ENCODE measurements around the gene SLC10A1. TPM values are rescaled to one million over a fixed set of nuclear protein-coding genes. Genes with fewer than 3 reads are reported as not detected.

Gene SLC10A1
- total and polyA plus RNA-seq, 2 of the 8 experiments (the other 6 are each of a cell fraction or from before 2014, with no cell fraction given): not detected

DNA sequence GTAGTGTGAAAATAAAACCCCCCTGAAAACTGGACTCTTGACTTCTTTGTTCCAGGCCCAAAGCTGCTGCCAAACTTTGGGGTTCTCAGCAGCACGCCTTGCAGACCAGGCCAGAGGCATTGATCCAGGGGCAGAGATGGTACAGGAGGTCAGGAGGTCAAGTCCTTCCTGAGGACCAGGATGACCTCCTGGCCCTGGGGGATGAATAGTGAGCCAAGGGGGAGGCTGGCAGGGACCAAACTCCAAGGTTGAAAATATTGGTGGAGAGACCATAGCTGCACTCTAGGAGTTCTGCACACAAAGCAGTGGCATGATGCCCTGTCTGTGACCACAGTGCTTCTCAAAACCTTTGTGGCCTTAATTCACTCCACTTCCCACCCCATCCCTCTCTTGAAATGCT lies 12.1 kb downstream of the SLC10A1 start (continued):
- no peak for TF ChIP-seq EZH2 (IDR thresholded peaks at IDR 0.05; ENCODE audit: low read depth, low read length, severe bottlenecking)

All from H1 (cell line).